Duodenal mucosa (tissue), 2 donors: Measurements from ENCODE around the gene STAG3.
"Not testable (repeated sequence)": the region's sequence is repeated elsewhere in the genome, so short reads cannot be mapped to it uniquely, and the experiment has no call there.

Experiments used
- H3K27ac ChIP-seq: one replicate; pipeline ENCODE4 v1.7.0; 2013; ENCODE audit warnings: low read depth, low read length
- H3K27me3 ChIP-seq, 2 donors: one replicate each; pipeline ENCODE4 v1.7.0; 2013; ENCODE audit warnings: low read length in 2 of 2, control low read depth in 1 of 2; ENCODE audit not compliant: insufficient read depth in 2 of 2, control insufficient read depth in 1 of 2
- H3K36me3 ChIP-seq, 2 donors: one replicate each; pipeline ENCODE4 v1.7.0; 2013; ENCODE audit warnings: low read length in 2 of 2, control low read depth in 1 of 2; ENCODE audit not compliant: insufficient read depth in 2 of 2, control insufficient read depth in 1 of 2
- H3K4me1 ChIP-seq, 2 donors: one replicate each; pipeline ENCODE4 v1.7.0; 2013; ENCODE audit warnings: low read length in 2 of 2, control low read depth in 1 of 2; ENCODE audit not compliant: insufficient read depth in 2 of 2, control insufficient read depth in 1 of 2
- H3K4me3 ChIP-seq, 2 donors: one replicate each; pipeline ENCODE4 v1.7.0; 2013; ENCODE audit warnings: low read length in 2 of 2, low read depth in 1 of 2
- H3K9ac ChIP-seq, 2 donors: one replicate each; pipeline ENCODE4 v1.7.0; 2013; ENCODE audit warnings: low read length in 2 of 2, low read depth in 1 of 2
- H3K9me3 ChIP-seq, 2 donors: one replicate each; pipeline ENCODE4 v1.7.0; 2013; ENCODE audit warnings: low read length in 2 of 2, control low read depth in 1 of 2; ENCODE audit not compliant: control insufficient read depth in 1 of 2

STAG3 gene, protein sequence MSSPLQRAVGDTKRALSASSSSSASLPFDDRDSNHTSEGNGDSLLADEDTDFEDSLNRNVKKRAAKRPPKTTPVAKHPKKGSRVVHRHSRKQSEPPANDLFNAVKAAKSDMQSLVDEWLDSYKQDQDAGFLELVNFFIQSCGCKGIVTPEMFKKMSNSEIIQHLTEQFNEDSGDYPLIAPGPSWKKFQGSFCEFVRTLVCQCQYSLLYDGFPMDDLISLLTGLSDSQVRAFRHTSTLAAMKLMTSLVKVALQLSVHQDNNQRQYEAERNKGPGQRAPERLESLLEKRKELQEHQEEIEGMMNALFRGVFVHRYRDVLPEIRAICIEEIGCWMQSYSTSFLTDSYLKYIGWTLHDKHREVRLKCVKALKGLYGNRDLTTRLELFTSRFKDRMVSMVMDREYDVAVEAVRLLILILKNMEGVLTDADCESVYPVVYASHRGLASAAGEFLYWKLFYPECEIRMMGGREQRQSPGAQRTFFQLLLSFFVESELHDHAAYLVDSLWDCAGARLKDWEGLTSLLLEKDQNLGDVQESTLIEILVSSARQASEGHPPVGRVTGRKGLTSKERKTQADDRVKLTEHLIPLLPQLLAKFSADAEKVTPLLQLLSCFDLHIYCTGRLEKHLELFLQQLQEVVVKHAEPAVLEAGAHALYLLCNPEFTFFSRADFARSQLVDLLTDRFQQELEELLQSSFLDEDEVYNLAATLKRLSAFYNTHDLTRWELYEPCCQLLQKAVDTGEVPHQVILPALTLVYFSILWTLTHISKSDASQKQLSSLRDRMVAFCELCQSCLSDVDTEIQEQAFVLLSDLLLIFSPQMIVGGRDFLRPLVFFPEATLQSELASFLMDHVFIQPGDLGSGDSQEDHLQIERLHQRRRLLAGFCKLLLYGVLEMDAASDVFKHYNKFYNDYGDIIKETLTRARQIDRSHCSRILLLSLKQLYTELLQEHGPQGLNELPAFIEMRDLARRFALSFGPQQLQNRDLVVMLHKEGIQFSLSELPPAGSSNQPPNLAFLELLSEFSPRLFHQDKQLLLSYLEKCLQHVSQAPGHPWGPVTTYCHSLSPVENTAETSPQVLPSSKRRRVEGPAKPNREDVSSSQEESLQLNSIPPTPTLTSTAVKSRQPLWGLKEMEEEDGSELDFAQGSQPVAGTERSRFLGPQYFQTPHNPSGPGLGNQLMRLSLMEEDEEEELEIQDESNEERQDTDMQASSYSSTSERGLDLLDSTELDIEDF

DNA sequence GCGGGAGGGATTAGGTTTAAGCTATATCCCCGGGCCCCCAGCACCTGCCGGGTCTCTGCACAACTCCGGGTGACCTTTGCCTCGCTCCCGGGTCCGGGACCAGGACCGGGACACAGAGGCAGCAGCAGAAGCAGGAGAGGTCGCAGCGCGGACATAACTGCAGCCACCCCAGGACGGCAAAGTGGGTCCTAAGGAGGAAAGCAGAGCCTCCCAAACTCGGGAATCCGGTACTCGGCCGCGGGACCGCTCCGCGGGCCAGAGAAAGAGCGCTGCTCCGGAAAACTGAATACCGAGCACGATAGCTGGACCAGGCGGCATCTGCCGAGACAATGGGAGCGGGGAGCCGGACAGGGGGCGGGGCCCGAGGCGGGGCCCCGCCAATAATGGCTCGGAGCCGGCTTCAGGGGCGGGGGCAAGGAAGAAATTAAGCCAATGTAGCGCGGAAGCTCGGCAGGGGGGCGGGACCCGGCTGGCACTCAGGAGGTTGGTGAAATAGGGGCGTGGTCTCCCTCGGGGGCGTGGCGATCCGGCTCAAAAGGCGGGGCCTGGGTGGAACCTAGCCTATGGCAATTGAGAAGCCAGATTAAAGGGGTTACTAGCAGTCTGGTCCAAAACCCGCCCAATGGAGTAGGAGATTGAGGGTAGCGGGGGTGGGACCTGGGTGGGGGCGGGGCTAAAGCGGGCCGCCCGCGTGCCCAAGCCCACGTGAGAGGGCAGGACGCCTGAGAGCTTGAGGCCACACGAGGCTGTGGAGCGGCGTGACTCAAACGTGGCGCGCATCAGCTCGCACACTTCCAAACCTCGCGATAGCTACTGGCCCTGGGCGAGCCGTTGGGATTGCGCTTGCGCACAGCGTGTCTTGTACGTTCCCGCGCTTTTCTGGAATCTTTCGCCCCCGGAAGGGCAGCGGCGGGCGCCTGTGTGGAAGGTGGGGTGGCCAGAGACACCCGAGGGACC is at the start of gene STAG3, which contains the start of gene GPC2:
Gene STAG3, plus strand, starts transcription at position 874 of the 957 bp plus-strand sequence. CDS start 2,639 bp downstream, outside the sequence.
Gene GPC2, minus strand, starts transcription at position 337 of the 957 bp plus-strand sequence. Its CDS starts 182 bp downstream, at position 155.
- Histone ChIP-seq H3K36me3 (no peaks in the 10 kb centered on the region), H3K27ac (no peak within 1 kb of the TSS), H3K4me1 (peaks cover 0 to 7% of the 10 kb centered on the region in 2 donors), H3K27me3 (peaks cover 0 to 4% of the 10 kb centered on the region in 2 donors), H3K9me3 (no peaks in the 10 kb centered on the region), H3K9ac (peak within 1 kb of the TSS; percentile 25 to 35), H3K4me3 (peak within 1 kb of the TSS; percentile 66 to 73)

DNA sequence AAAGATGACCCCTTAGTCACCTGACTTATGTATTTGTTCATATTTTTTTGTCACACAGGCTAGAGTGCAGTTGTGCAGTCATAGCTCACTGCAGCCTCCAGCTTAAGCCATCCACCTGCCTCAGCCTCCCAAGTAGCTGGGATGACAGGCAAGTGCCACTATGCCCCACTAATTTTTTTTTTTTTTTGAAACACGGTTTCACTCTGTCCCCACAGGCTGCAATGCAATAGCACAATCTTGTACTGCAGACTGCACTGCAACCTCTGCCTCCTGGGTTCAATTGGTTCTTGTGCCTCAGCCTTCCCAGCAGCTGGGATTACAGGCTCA is 49.1 kb upstream of the STAG3 start:
- Histone ChIP-seq H3K27me3 (no peaks in the 10 kb centered on the region), H3K36me3 (no peaks in the 10 kb centered on the region), H3K27ac (no peak overlapping the region), H3K9me3 (no peaks in the 10 kb centered on the region), H3K9ac (peak overlapping the region; percentile 96 to 98), H3K4me3 (peak overlapping the region in 1 of 2 donors; percentile 98), H3K4me1 (peaks cover 24 to 45% of the 10 kb centered on the region in 2 donors)

DNA sequence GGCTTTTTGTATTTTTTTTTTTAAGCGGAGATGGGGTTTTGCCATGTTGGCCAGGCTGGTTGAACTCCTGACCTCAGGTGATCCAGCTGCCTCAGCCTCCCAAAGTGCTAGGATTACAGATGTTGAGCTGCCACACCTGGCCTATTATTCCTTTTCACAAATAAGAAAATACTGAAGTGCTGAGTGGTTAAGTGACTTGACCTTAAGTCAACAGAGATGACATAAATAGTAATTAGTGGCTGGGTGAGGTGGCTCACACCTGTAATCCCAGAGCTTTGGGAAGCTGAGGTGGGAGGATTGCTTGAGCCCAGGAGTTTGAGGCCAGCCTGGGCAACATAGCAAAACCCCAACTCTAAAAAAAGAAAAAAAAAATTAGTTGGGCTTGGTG is 47.5 kb upstream of the STAG3 start:
- H3K4me3 ChIP-seq, H3K36me3 ChIP-seq, H3K9me3 ChIP-seq, H3K27me3 ChIP-seq: not testable (repeated sequence)
- Histone ChIP-seq H3K4me1 (peaks cover 13 to 34% of the 10 kb centered on the region in 2 donors), H3K27ac (peak overlapping the region; percentile 37), H3K9ac (peak overlapping the region in 1 of 2 donors; percentile 49)

DNA sequence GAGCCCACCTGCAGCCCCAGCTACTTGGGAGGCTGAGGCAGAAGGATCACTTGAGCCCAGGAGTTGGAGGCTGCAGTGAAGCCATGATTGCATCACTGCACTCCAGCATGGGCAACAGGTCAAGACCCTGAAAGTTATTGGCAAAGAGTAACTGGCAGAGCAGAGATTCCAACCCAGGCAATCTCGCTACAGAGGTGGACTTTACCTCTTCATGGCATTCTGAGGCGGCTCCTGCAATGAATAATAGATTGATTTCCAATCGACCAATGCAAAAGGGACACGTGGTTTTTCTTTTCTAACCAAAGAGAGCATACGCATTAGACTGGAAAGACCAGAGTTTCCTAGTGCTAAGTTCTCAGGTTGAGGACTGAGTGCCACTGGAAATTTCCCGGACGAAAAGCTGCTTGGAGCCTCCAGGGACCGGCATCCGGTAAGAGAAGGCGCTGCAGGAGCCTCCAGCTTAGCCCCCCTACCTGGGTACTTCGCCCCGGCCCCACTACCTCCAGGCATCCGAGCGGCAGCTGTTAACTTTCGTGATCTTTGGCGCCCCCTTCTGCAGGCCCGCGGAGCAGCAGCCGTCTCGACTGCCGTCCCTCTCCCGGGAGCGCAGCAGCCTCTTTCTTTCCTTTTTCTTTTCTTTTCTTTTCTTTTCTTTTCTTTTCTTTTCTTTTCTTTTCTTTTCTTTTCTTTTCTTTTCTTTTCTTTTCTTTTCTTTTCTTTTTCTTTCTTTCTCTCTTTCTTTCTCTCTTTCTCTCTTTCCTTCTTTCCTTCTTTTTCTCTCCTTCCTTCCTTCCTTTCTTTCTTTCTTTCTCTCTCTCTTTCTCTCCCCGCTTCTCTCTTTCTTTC is 46.9 kb upstream of the STAG3 start:
- Histone ChIP-seq H3K9me3 (no peaks in the 10 kb centered on the region), H3K27me3 (no peaks in the 10 kb centered on the region), H3K4me3 (peak overlapping the region in 1 of 2 donors; percentile 61), H3K4me1 (peaks cover 10 to 30% of the 10 kb centered on the region in 2 donors), H3K9ac (peak overlapping the region; percentile 49 to 64), H3K36me3 (no peaks in the 10 kb centered on the region), H3K27ac (peak overlapping the region; percentile 43)

DNA sequence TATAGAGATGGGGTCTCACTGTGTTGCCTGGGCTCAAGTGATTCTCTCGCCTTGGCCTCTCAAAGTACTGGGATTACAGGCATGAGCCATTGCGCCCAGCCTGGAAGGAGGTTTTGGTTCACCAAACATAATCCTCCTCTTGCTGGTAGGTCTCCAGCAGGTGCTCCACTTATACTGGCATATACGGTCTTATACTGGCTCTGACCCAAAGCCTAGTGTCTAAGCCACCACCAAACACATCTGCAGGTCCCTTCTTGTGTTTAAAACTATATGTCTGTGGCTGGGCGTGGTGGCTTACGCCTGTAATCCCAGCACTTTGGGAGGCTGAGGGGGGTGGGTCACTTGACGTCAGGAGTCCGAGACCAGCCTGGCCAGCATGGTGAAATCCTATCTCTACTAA is 45.6 kb upstream of the STAG3 start:
- Histone ChIP-seq H3K4me3 (peak overlapping the region in 1 of 2 donors; percentile 28), H3K9ac (peak overlapping the region in 1 of 2 donors; percentile 38), H3K27ac (no peak overlapping the region), H3K4me1 (peaks cover 10 to 30% of the 10 kb centered on the region in 2 donors), H3K36me3 (no peaks in the 10 kb centered on the region), H3K27me3 (no peaks in the 10 kb centered on the region), H3K9me3 (no peaks in the 10 kb centered on the region)

DNA sequence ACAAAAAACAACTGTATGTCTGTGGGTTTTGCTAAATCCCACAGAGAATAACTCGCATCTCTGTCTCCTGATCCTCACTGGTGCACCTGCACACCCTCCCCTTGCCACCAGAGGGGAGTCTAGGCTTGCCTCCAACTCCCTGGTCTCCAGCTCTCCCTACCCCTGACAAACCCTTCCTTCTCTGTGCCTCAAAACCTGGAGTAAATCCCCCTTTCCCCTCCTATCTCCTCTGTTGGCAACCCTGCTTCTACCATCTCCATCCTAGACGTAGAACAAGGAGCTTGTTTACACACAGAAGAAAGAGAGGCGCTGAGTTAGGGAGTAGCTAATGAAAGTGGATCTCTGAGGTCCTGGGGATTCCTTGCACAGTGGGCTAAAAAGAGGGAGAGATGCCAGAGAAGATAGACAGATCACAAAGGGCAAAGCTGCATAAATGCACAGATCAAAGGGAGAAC is 45.0 kb upstream of the STAG3 start:
- Histone ChIP-seq H3K9me3 (no peaks in the 10 kb centered on the region), H3K27ac (no peak overlapping the region), H3K27me3 (no peaks in the 10 kb centered on the region), H3K4me3 (no peak overlapping the region), H3K36me3 (no peaks in the 10 kb centered on the region), H3K4me1 (peaks cover 11 to 30% of the 10 kb centered on the region in 2 donors), H3K9ac (no peak overlapping the region)

DNA sequence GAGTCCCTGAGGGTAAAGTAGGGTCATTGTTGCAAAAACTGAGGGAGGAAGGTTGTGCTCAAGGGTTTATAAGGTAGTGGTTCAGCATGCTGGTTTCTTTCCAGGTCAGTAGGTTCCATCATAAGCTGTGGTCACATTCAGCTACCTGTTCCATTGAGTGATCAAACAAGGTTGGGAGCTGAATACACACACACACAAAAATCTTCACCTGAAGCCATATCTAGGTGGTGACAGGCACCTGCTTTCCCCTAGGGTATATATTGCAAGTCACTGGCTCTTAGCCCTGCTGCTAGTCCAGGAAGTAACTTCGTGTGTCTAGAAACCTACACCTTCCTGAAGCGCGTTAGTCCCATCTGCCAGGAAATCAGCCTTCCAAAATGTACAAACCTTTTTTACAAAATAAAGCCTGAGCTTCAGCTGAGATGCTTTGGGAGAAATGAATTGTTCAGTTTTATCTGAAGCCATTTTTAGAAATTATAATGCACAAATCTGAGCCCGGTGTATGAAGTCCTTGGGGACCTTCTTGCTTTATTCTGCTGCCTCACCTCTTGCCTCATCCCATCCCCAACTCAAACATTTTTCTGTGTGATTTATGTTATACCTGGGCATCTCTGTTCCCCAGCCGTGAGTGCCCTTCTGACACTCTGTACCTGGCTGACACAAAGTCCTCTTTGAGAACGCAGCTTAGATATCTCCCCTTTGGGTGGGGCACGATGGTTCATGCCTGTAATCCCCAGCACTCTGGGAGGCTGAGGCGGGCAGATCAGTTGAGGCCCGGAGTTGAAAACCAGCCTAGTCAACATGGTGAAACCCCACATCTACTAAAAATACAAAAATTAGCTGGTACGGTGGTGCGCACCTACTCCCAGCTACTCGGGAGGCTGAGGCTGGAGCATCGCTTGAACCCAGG is 39.6 kb upstream of the STAG3 start:
- Histone ChIP-seq H3K4me1 (peaks cover 14 to 16% of the 10 kb centered on the region in 2 donors), H3K27me3 (no peaks in the 10 kb centered on the region), H3K9me3 (no peaks in the 10 kb centered on the region), H3K27ac (no peak overlapping the region), H3K9ac (no peak overlapping the region), H3K4me3 (no peak overlapping the region), H3K36me3 (no peaks in the 10 kb centered on the region)

DNA sequence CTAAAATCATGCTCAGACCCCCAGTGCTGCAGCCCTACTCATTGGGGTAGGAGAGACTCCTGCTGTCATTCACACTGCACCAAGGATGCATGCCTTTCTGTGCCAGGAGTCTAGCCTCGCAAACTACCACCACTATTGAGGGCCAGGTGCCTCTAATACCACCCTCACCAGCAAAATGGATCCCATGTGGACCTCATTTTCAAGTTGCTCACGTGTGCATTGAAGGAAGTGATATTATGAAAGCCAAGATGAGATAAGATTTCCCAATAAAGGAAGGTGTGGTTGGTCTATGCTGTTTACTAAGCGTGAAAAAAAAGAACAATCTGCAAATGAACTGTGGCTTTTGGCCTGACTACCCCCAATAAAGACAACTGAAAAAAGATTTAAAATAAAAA is 36.2 kb upstream of the STAG3 start:
- Histone ChIP-seq H3K4me3 (no peak overlapping the region), H3K36me3 (no peaks in the 10 kb centered on the region), H3K27ac (peak overlapping the region; percentile 38), H3K9ac (no peak overlapping the region), H3K4me1 (peaks cover 14 to 16% of the 10 kb centered on the region in 2 donors), H3K27me3 (no peaks in the 10 kb centered on the region), H3K9me3 (no peaks in the 10 kb centered on the region)
